ENCODE results near the gene SRRM3.

- TF ChIP-seq CTCF (IDR thresholded peaks at IDR 0.05; ENCODE audit: low read depth, low read length, poor library complexity, severe bottlenecking) (no peak), EZH2phosphoT487 (IDR thresholded peaks at IDR 0.05; ENCODE audit: borderline replicate concordance, low read length) (no peak)
Measured at GRCh38 chr7:76294344-76295024, 92.8 kb downstream of the SRRM3 start.
